GM06990 (cell line): ENCODE data around the gene IRF2BP1.
A peak's percentile ranks its signal among the peaks of the same experiment; 100 is the strongest.

ENCODE experiments used
- DNase-seq: peaks from one replicate; pipeline ENCODE4 v3.0.0-alpha.2; 2011; ENCODE audit not compliant: insufficient read length; ENCODE audit errors: extremely low read depth
- H3K27me3 ChIP-seq: replicated peaks from 2 replicates; pipeline ENCODE4 v1.6.0; 2011; ENCODE audit warnings: low read length; ENCODE audit not compliant: control insufficient read depth, insufficient read depth
- H3K36me3 ChIP-seq: 2 replicates; pipeline ENCODE4 v1.5.1; 2011; ENCODE audit warnings: low read length; ENCODE audit not compliant: control insufficient read depth, insufficient read depth
- H3K4me3 ChIP-seq: replicated peaks from 2 replicates; pipeline ENCODE4 v1.5.1; 2011; ENCODE audit warnings: low read depth, mild to moderate bottlenecking, control low read depth, low read length
- CTCF ChIP-seq: IDR thresholded peaks from 2 replicates; pipeline ENCODE4 v1.5.1; 2011; ENCODE audit warnings: low read length, control low read depth, mild to moderate bottlenecking, inconsistent platforms; ENCODE audit not compliant: insufficient read depth, poor library complexity, severe bottlenecking

Gene IRF2BP1, protein sequence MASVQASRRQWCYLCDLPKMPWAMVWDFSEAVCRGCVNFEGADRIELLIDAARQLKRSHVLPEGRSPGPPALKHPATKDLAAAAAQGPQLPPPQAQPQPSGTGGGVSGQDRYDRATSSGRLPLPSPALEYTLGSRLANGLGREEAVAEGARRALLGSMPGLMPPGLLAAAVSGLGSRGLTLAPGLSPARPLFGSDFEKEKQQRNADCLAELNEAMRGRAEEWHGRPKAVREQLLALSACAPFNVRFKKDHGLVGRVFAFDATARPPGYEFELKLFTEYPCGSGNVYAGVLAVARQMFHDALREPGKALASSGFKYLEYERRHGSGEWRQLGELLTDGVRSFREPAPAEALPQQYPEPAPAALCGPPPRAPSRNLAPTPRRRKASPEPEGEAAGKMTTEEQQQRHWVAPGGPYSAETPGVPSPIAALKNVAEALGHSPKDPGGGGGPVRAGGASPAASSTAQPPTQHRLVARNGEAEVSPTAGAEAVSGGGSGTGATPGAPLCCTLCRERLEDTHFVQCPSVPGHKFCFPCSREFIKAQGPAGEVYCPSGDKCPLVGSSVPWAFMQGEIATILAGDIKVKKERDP

GRCh38 chr19:45885556-45886426 is at the start of gene IRF2BP1:
IRF2BP1 (minus strand) TSS chr19:45886141; CDS start chr19:45885774, 367 bp downstream.
- TF ChIP-seq CTCF, result no peak
- H3K4me3 ChIP-seq, result peak within 1 kb of the TSS; percentile 83
- DNase-seq, result peak; percentile 90
- H3K36me3 ChIP-seq, result no peaks in the 10 kb centered on the region; the same call in 1 of the 2 replicates
- H3K27me3 ChIP-seq, result no peaks in the 10 kb centered on the region

DNA sequence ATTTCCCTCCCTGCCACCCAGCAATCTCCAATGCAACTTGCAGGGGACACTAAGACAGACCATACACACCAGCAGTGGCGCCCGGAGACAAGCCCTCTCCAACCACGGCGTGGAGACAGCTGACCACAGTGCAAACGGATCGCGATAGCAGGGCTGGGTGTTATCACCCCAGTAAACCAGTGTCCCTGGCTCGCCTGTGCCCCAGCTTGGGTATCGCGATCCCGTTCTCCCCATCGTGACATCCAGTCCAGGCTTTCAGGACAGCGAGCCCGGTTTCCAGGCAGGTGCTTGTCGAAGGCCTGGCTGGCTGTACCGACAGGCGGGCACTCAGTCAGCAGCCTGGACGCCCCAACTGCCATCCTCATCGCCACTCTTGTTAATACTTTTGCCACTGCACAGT is 49.3 kb upstream of the IRF2BP1 start:
- no peak overlapping the region for H3K4me3 ChIP-seq
- H3K36me3 ChIP-seq, result no peaks in the 10 kb centered on the region
- H3K27me3 ChIP-seq, result no peaks in the 10 kb centered on the region; the same call in 1 of the 2 replicates
- no peak for TF ChIP-seq CTCF
- DNase-seq, result no peak

DNA sequence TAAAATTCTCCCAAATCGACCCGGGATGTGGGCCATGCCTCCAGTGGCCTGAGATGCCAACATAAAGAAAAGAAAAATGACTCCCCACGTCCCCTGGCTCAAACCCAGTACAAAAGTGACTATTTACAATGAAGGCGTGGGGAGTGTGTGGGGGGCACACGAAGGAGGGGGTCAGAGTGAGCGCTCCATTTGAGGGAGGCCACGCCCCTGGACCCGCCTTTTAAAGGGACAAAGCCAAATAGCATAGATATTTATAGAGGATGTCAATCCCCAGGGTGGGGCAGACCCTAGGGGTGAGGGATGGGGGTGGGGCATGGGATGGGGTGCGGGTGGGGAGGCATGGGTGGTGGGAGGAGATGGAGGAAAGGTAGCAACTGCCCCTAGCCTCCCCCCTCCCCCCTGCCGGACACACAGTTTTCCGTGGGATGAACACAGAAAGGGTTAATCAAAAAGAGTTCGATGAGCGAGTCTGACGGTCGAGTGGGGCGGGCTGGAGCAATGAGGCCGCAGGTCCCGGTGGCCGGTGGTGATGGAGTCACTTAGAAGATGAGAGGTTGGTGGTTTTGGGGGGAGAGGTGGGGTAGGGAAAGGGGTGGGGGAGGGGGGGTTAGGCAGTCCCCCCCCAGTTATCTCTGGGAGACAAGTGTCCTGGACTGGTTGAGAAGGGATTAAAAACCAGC is 48.8 kb upstream of the IRF2BP1 start:
- H3K36me3 ChIP-seq, result no peaks in the 10 kb centered on the region
- TF ChIP-seq CTCF, result no peak
- no peak for DNase-seq
- no peaks in the 10 kb centered on the region; the same call in 1 of the 2 replicates for H3K27me3 ChIP-seq
- H3K4me3 ChIP-seq, result no peak overlapping the region

DNA sequence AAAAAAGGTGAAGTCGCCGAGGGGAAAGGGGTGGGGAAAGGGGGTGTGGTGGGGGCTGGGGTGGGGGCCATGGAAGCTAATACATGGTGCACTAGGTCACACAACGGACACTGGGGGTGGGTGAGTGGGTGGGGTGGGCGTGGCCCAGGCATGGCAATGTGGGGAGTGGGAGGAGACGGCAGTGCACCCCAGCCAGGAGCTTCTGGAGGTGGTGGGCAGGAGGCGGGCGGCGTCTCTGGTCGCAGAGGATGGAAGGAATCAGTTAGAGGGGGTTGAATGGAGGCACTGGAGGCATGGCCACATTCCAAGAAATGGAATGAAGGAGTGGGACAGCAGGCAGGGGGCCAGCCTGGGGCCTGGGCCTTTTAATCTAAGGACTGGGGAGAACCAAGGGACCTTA is 47.8 kb upstream of the IRF2BP1 start:
- Histone ChIP-seq H3K4me3 (no peak overlapping the region), H3K27me3 (no peaks in the 10 kb centered on the region; the same call in 1 of the 2 replicates), H3K36me3 (no peaks in the 10 kb centered on the region)
- no peak for DNase-seq
- no peak for TF ChIP-seq CTCF

GRCh38 chr19:45931055-45931454 is 45.1 kb upstream of the IRF2BP1 start:
- H3K36me3 ChIP-seq, result no peaks in the 10 kb centered on the region
- no peak for DNase-seq
- H3K4me3 ChIP-seq, result no peak overlapping the region
- TF ChIP-seq CTCF, result no peak
- H3K27me3 ChIP-seq, result no peaks in the 10 kb centered on the region; the same call in 1 of the 2 replicates
